GM23338 (cell line): Measurements from ENCODE around the gene ZSCAN23. TPM values are rescaled to one million over a fixed set of nuclear protein-coding genes. Genes with fewer than 3 reads are reported as not detected.

ENCODE experiments used
- ATAC-seq: fragments of 200-7000 bp; cut with Tn5 transposase; 3 replicates; pipeline ENCODE4 v1.9.1; 2020
- DNase-seq: peaks from one replicate; pipeline ENCODE4 v3.0.0-alpha.2; 2015; ENCODE audit warnings: low spot score
- H2AFZ ChIP-seq: fragments of 200-600 bp; sonication (generic); 2 replicates; pipeline ENCODE4 v1.8.0; 2016; ENCODE audit warnings: antibody characterized with exemption, mild to moderate bottlenecking, moderate library complexity
- H3F3A ChIP-seq: fragments of 200-600 bp; sonication (generic); replicated peaks from 2 replicates; pipeline ENCODE4 v1.8.0; 2017; ENCODE audit warnings: antibody characterized with exemption, mixed run types, low read depth
- H3K27ac ChIP-seq: fragments of 200-600 bp; sonication (generic); 2 replicates; pipeline ENCODE4 v1.6.1; 2016; ENCODE audit warnings: low read depth
- H3K27me3 ChIP-seq: fragments of 200-600 bp; sonication (generic); 2 replicates; pipeline ENCODE4 v1.8.0; 2016; ENCODE audit warnings: mild to moderate bottlenecking, mixed run types, moderate library complexity; ENCODE audit not compliant: insufficient read depth
- H3K36me3 ChIP-seq: fragments of 200-600 bp; sonication (generic); 2 replicates; pipeline ENCODE4 v1.8.0; 2016; ENCODE audit warnings: mild to moderate bottlenecking; ENCODE audit not compliant: insufficient read depth
- H3K4me1 ChIP-seq: fragments of 200-600 bp; sonication (generic); 2 replicates; pipeline ENCODE4 v1.8.0; 2016; ENCODE audit warnings: mild to moderate bottlenecking, moderate library complexity; ENCODE audit not compliant: insufficient read depth
- H3K4me2 ChIP-seq: fragments of 200-600 bp; sonication (generic); 2 replicates; pipeline ENCODE4 v1.7.1; 2017; ENCODE audit warnings: mixed run types
- H3K4me3 ChIP-seq: fragments of 200-600 bp; sonication (generic); 2 replicates; pipeline ENCODE4 v1.6.1; 2016; ENCODE audit warnings: mixed run types
- H3K79me2 ChIP-seq: fragments of 200-600 bp; sonication (generic); replicated peaks from 2 replicates; pipeline ENCODE4 v1.8.0; 2017; ENCODE audit warnings: mild to moderate bottlenecking; ENCODE audit not compliant: insufficient read depth
- H3K9me2 ChIP-seq: fragments of 200-600 bp; sonication (generic); 2 replicates; pipeline ENCODE4 v1.8.0; 2017; ENCODE audit not compliant: insufficient read depth
- H4K20me1 ChIP-seq: fragments of 200-600 bp; sonication (generic); replicated peaks from 2 replicates; pipeline ENCODE4 v1.8.0; 2017; ENCODE audit warnings: mild to moderate bottlenecking; ENCODE audit not compliant: insufficient read depth
- H3K27ac Mint-ChIP-seq: 2 replicates; pipeline ENCODE4 v1.8.0; 2020; ENCODE audit warnings: inconsistent platforms, mild to moderate bottlenecking, moderate library complexity, mixed read lengths
- H3K27me3 Mint-ChIP-seq: 3 replicates; pipeline ENCODE4 v1.8.0; 2022; ENCODE audit warnings: low read depth, mild to moderate bottlenecking, moderate library complexity, mixed read lengths, inconsistent platforms; ENCODE audit not compliant: insufficient read depth, poor library complexity
- H3K36me3 Mint-ChIP-seq: 3 replicates; pipeline ENCODE4 v1.8.0; 2021; ENCODE audit warnings: low read depth, mild to moderate bottlenecking, inconsistent platforms, moderate library complexity, mixed read lengths
- H3K4me1 Mint-ChIP-seq: 3 replicates; pipeline ENCODE4 v1.8.0; 2020; ENCODE audit warnings: mild to moderate bottlenecking, inconsistent platforms, mixed read lengths
- H3K4me3 Mint-ChIP-seq: 3 replicates; pipeline ENCODE4 v1.8.0; 2021; ENCODE audit warnings: moderate library complexity, mild to moderate bottlenecking, inconsistent platforms, mixed read lengths
- H3K9me3 Mint-ChIP-seq: 3 replicates; pipeline ENCODE4 v1.8.0; 2020; ENCODE audit warnings: moderate library complexity, mild to moderate bottlenecking, inconsistent platforms, mixed read lengths
- CREB1 ChIP-seq: fragments of 250-450 bp; sonication (Bioruptor Pico); IDR thresholded peaks from 2 replicates; pipeline ENCODE4 v1.5.0; 2020; ENCODE audit warnings: low read depth, mild to moderate bottlenecking, moderate library complexity
- CTCF ChIP-seq, 2 experiments: fragments of 200-600 bp in 1 of 2; sonication (generic) in 1 of 2; conservative IDR thresholded peaks; 2 replicates each; pipeline versions ENCODE4 v1.5.1 to v1.6.1; 2016 to 2017; ENCODE audit warnings: antibody characterized with exemption in 2 of 2, low read depth in 2 of 2, mild to moderate bottlenecking in 2 of 2, moderate library complexity in 1 of 2
- EZH2 ChIP-seq: fragments of 200-600 bp; sonication (generic); IDR thresholded peaks from one replicate; pipeline ENCODE4 v1.8.0; 2017; ENCODE audit warnings: antibody characterized with exemption, mild to moderate bottlenecking, low read depth; ENCODE audit not compliant: unreplicated experiment
- EZH2phosphoT487 ChIP-seq: fragments of 200-600 bp; sonication (generic); IDR thresholded peaks from one replicate; pipeline ENCODE4 v1.8.1; 2018; ENCODE audit warnings: antibody characterized with exemption; ENCODE audit not compliant: unreplicated experiment
- JUNB ChIP-seq: IDR thresholded peaks from one replicate; pipeline ENCODE4 v1.6.1; 2016; ENCODE audit warnings: antibody characterized with exemption; ENCODE audit not compliant: unreplicated experiment
- NANOG ChIP-seq: IDR thresholded peaks from 2 replicates; pipeline ENCODE4 v1.6.1; 2016; ENCODE audit warnings: antibody characterized with exemption, borderline replicate concordance
- POLR2AphosphoS5 ChIP-seq: IDR thresholded peaks from 2 replicates; pipeline ENCODE4 v1.6.1; 2016; ENCODE audit warnings: antibody characterized with exemption, low read depth
- ZNF114 ChIP-seq: fragments of 250-450 bp; sonication (Bioruptor Pico); IDR thresholded peaks from 2 replicates; pipeline ENCODE4 v1.5.0; 2020; ENCODE audit warnings: mild to moderate bottlenecking, moderate library complexity
- ZNF331 ChIP-seq: fragments of 250-450 bp; sonication (Bioruptor Pico); IDR thresholded peaks from 2 replicates; pipeline ENCODE4 v1.5.0; 2020; ENCODE audit warnings: low read depth, mild to moderate bottlenecking, moderate library complexity
- ZNF462 ChIP-seq: fragments of 250-450 bp; sonication (Bioruptor Pico); IDR thresholded peaks from 2 replicates; pipeline ENCODE4 v1.5.0; 2020; ENCODE audit warnings: mild to moderate bottlenecking, moderate library complexity
- polyA plus RNA-seq: library from polyadenylated mRNA; unstranded; fragments of >200 nt; fragmentation: Nextera tagmentation; extraction: Ambion mirVana; gene quantifications from 2 replicates; pipeline ENCODE4 v1.2.1, GENCODE V29; 2016
- total RNA-seq: library from RNA; depleted of rRNA; stranded (reverse); fragments of >200 nt; shearing (Covaris generic); gene quantifications from 2 replicates; pipeline ENCODE4 v1.2.3, GENCODE V29; 2014

ZSCAN23 gene
- total and polyA plus RNA-seq, 2 experiments from 2014 or later = 1.9 to 7.8 TPM

- no peak for TF ChIP-seq CTCF (conservative IDR thresholded peaks at IDR 0.05; ENCODE audit: low read depth in 2 of 2)
- TF ChIP-seq EZH2phosphoT487 = no peak
- no peak for TF ChIP-seq POLR2AphosphoS5
These were observed 35.2 kb upstream of the ZSCAN23 start (continued) for GRCh38 chr6:28478518-28478917.

DNA sequence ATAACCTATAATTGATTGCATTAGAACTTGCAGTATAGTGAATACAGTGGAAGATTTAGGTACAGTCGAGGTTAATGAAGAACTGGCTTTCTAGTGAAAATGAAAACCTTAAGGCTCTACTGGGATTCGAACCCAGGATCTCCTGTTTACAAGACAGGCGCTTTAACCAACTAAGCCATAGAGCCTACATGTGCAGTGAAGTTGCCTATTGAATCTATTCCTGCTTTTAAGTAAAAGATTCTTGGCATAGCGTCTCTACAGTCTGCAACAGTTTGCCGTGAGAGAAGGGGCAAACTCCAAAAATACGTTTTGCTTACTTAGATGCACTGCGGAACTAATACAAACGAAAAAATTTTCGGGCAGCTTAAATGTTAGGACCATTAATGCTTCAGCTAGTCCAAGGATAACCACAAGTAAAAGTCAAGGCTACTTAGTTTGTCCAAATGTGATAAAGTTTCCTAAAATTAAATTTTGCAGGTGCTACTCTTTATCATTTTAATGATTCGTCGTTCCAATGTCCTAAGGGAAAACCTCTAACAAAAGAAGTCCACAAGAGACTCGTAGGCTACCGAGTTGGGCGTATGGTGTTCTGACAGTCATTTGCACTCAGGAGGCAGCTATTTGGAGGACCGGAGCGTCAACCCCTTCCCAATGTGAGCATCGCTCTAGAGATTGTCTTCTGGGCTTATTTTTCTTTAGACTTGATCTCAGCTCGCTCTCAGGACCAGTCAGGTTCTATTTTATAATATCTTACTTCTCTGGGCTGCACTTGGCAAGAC lies 31.3 kb upstream of the ZSCAN23 start:
- ATAC-seq = peak; percentile 93
- H3K4me2 ChIP-seq = peak overlapping the region; percentile 78
- H3K9me2 ChIP-seq = no peaks in the 10 kb centered on the region
- Mint-ChIP-seq H3K27me3 (peaks cover 15% of the 10 kb centered on the region), H3K27ac (no peak overlapping the region), H3K9me3 (no peaks in the 10 kb centered on the region), H3K4me3 (peak overlapping the region; percentile 88), H3K4me1 (peaks cover 3% of the 10 kb centered on the region; the same call in 2 of the 3 replicates), H3K36me3 (no peaks in the 10 kb centered on the region)
- no peaks in the 10 kb centered on the region for H3K79me2 ChIP-seq
- H4K20me1 ChIP-seq = no peaks in the 10 kb centered on the region
- DNase-seq = peak; percentile 89
- H3K36me3 ChIP-seq = no peaks in the 10 kb centered on the region
- peak overlapping the region; percentile 28 for H2AFZ ChIP-seq
- peak overlapping the region; percentile 65 for H3K4me3 ChIP-seq
- peaks cover 11% of the 10 kb centered on the region for H3K27me3 ChIP-seq
- H3K4me1 ChIP-seq = peaks cover 7% of the 10 kb centered on the region; the same call in 1 of the 2 replicates
- H3K27ac ChIP-seq = no peak overlapping the region
- H3F3A ChIP-seq = no peaks in the 10 kb centered on the region
- TF ChIP-seq ZNF114 (CRISPR knock-in tag) = no peak
- TF ChIP-seq ZNF462 (CRISPR knock-in tag) = no peak
- no peak for TF ChIP-seq EZH2
- TF ChIP-seq ZNF331 (CRISPR knock-in tag) = no peak
- no peak for TF ChIP-seq CTCF (conservative IDR thresholded peaks at IDR 0.05; ENCODE audit: low read depth in 2 of 2)
- no peak for TF ChIP-seq CREB1
- no peak for TF ChIP-seq NANOG
- no peak for TF ChIP-seq POLR2AphosphoS5
- no peak for TF ChIP-seq JUNB
- no peak for TF ChIP-seq EZH2phosphoT487
